ENCODE measurements around the gene MTHFD2L. TPM values are rescaled to one million over a fixed set of nuclear protein-coding genes. Genes with fewer than 3 reads are reported as not detected.

Gene MTHFD2L
- total RNA-seq, 4 donors from 2014 or later, result 11.8 to 17.1 (median 14.9) TPM

GRCh38 chr4:74237425-74237966 is 79.6 kb downstream of the MTHFD2L start:
- Histone ChIP-seq H3K4me1 (no peaks in the 10 kb centered on the region), H3K4me3 (no peak overlapping the region), H3K27ac (no peak overlapping the region), H3K36me3 (no peaks in the 10 kb centered on the region), H3K9me3 (no peaks in the 10 kb centered on the region), H3K27me3 (no peaks in the 10 kb centered on the region)
- TF ChIP-seq CTCF (IDR thresholded peaks at IDR 0.05), result no peak
- no peak for TF ChIP-seq POLR2A (IDR thresholded peaks at IDR 0.05)
- no peak for DNase-seq

GRCh38 chr4:74244049-74244448 is 86.1 kb downstream of the MTHFD2L start:
- no peak overlapping the region for H3K27ac ChIP-seq
- H3K27me3 ChIP-seq, result no peaks in the 10 kb centered on the region
- H3K36me3 ChIP-seq, result no peaks in the 10 kb centered on the region
- no peak for DNase-seq
- TF ChIP-seq POLR2A (IDR thresholded peaks at IDR 0.05), result no peak
- no peak for TF ChIP-seq CTCF (IDR thresholded peaks at IDR 0.05)
- no peak overlapping the region for H3K4me3 ChIP-seq
- no peaks in the 10 kb centered on the region for H3K4me1 ChIP-seq
- H3K9me3 ChIP-seq, result no peaks in the 10 kb centered on the region

GRCh38 chr4:74252933-74253332 is 95.0 kb downstream of the MTHFD2L start:
- no peaks in the 10 kb centered on the region for H3K4me1 ChIP-seq
- no peaks in the 10 kb centered on the region for H3K36me3 ChIP-seq
- no peak for DNase-seq
- no peak overlapping the region for H3K27ac ChIP-seq
- H3K9me3 ChIP-seq, result peaks cover 0 to 10% (median 0%) of the 10 kb centered on the region in 4 donors
- H3K4me3 ChIP-seq, result no peak overlapping the region
- no peaks in the 10 kb centered on the region for H3K27me3 ChIP-seq
- TF ChIP-seq POLR2A (IDR thresholded peaks at IDR 0.05), result no peak
- no peak for TF ChIP-seq CTCF (IDR thresholded peaks at IDR 0.05)

- no peaks in the 10 kb centered on the region for H3K36me3 ChIP-seq
- no peak for TF ChIP-seq POLR2A (IDR thresholded peaks at IDR 0.05)
- no peak for TF ChIP-seq CTCF (IDR thresholded peaks at IDR 0.05)
- H3K27ac ChIP-seq, result no peak overlapping the region
- H3K4me1 ChIP-seq, result no peaks in the 10 kb centered on the region
- peaks cover 0 to 10% (median 0%) of the 10 kb centered on the region in 4 donors for H3K9me3 ChIP-seq
- H3K27me3 ChIP-seq, result no peaks in the 10 kb centered on the region
- no peak for DNase-seq
- no peak overlapping the region for H3K4me3 ChIP-seq
Observed at GRCh38 chr4:74254386-74254785, 96.5 kb downstream of the MTHFD2L start.

- H3K27me3 ChIP-seq, result no peaks in the 10 kb centered on the region
- H3K36me3 ChIP-seq, result no peaks in the 10 kb centered on the region
- TF ChIP-seq POLR2A (IDR thresholded peaks at IDR 0.05), result no peak
- TF ChIP-seq CTCF (IDR thresholded peaks at IDR 0.05), result no peak
- peaks cover 0 to 10% (median 0%) of the 10 kb centered on the region in 4 donors for H3K9me3 ChIP-seq
- no peak for DNase-seq
- H3K27ac ChIP-seq, result no peak overlapping the region
- H3K4me3 ChIP-seq, result no peak overlapping the region
- H3K4me1 ChIP-seq, result no peaks in the 10 kb centered on the region
Observed at GRCh38 chr4:74255096-74255495, 97.2 kb downstream of the MTHFD2L start.

GRCh38 chr4:74258963-74259362 is 101.0 kb downstream of the MTHFD2L start:
- H3K4me1 ChIP-seq, result no peaks in the 10 kb centered on the region
- H3K9me3 ChIP-seq, result peaks cover 0 to 2% (median 0%) of the 10 kb centered on the region in 4 donors
- H3K4me3 ChIP-seq, result no peak overlapping the region
- no peak overlapping the region for H3K27ac ChIP-seq
- TF ChIP-seq CTCF (IDR thresholded peaks at IDR 0.05) (no peak), POLR2A (IDR thresholded peaks at IDR 0.05) (no peak)
- no peaks in the 10 kb centered on the region for H3K36me3 ChIP-seq
- H3K27me3 ChIP-seq, result no peaks in the 10 kb centered on the region
- no peak for DNase-seq
